Testis (tissue), 3 donors: ENCODE measurements around the gene KCNN3. TPM values are rescaled to one million over a fixed set of nuclear protein-coding genes. Genes with fewer than 3 reads are reported as not detected.

Source experiments
- DNase-seq: peaks from one replicate; pipeline ENCODE4 v3.0.0-alpha.2; 2019
- H3K27ac ChIP-seq, 2 donors: fragments of 200-600 bp; sonication (generic); one replicate each; pipeline ENCODE4 v1.5.1; 2019
- H3K27me3 ChIP-seq: fragments of 200-600 bp; sonication (generic); one replicate; pipeline ENCODE4 v1.5.1; 2019
- H3K36me3 ChIP-seq: fragments of 200-600 bp; sonication (generic); one replicate; pipeline ENCODE4 v1.5.1; 2017; ENCODE audit warnings: low read depth; ENCODE audit errors: missing control alignments
- H3K4me1 ChIP-seq: fragments of 200-600 bp; sonication (generic); one replicate; pipeline ENCODE4 v1.5.1; 2019
- H3K4me3 ChIP-seq, 2 donors: fragments of 200-600 bp; sonication (generic); one replicate each; pipeline ENCODE4 v1.5.1; 2017 to 2019
- H3K9me3 ChIP-seq: fragments of 200-600 bp; sonication (generic); one replicate; pipeline ENCODE4 v1.5.1; 2017
- POLR2A ChIP-seq: fragments of 450-650 bp; IDR thresholded peaks from one replicate; pipeline ENCODE4 v1.6.1; 2017; ENCODE audit warnings: antibody characterized with exemption, mild to moderate bottlenecking, moderate library complexity
- WGBS, 2 donors: methylation state at CpG; one replicate each; pipeline ENCODE4 v1.1.5; 2018; 5-methylcytosine and 5-hydroxymethylcytosine counted together
- intact Hi-C: fragments of 100-400 bp; cut with DNase I; formaldehyde crosslinking; loops from one replicate; pipeline ENCODE4 v1.15.1; 2023; ENCODE audit warnings: low total_unique reads
- polyA plus RNA-seq: library from polyadenylated mRNA; stranded (reverse); fragments of 350-450 nt; fragmentation: Illumina TruSeq; extraction: RNeasy Lipid Tissue Mini Kit (QIAGEN cat#74804); gene quantifications from one replicate; pipeline ENCODE4 v1.2.3, GENCODE V29; 2014; ENCODE audit warnings: low read depth, low replicate concordance; ENCODE audit not compliant: insufficient read depth
- total RNA-seq, 2 donors: library from RNA; depleted of rRNA; stranded (reverse); fragments of >200 nt; gene quantifications; one replicate each; pipeline ENCODE4 v1.2.3, GENCODE V29; 2016
- TF ChIP-seq, protein P1 (sequence below), 3 experiments: fragments of 450-650 bp in 2 of 3; fragments of 200-600 bp in 1 of 3; sonication (generic) in 1 of 3; IDR thresholded peaks; one replicate each; pipeline ENCODE4 v1.5.1; 2016 to 2019; ENCODE audit warnings: antibody characterized with exemption in 3 of 3, mild to moderate bottlenecking in 2 of 3, moderate library complexity in 1 of 3

Gene KCNN3
- total and polyA plus RNA-seq, 3 donors from 2014 or later: 0.24 to 0.78 (median 0.56) TPM

DNA sequence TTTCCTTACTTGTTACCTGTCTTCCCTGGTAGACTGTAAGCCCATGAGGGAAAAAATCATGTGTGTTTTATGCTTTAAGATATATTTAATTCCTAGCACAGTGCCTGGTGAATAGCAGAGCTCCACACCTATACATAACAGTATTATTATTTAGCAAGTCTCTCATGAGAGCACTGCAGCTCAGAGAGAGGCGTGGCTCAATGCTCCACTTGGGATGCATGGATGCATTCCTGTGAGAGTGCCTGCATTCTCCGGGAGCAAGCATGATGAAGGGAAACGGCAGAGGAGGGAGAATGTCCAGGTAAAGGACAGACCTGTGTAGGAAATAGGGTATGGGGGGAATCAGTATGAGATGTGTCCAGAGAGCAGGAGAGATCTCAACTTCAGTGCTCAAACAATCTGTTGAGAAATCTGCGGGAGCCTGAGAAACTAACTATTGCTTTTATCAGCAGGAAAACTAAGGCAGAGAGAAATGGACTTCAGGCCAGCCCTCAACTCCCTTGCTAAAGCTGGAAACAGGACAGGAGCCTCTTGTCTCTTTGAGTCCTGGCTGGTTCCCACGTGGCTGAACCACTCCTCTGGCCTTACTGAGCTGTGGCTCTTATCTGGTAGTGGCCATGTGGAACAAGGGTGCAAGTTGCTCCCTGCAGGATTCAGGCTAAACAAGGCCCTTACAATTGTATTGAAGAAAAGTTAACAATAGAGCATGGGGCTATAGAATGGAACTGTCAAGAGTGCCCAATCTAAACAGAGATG lies 113.1 kb downstream of the KCNN3 start:
- 73 to 76% methylated on average over 5 of the region's 5 CpGs for WGBS, 2 donors

DNA sequence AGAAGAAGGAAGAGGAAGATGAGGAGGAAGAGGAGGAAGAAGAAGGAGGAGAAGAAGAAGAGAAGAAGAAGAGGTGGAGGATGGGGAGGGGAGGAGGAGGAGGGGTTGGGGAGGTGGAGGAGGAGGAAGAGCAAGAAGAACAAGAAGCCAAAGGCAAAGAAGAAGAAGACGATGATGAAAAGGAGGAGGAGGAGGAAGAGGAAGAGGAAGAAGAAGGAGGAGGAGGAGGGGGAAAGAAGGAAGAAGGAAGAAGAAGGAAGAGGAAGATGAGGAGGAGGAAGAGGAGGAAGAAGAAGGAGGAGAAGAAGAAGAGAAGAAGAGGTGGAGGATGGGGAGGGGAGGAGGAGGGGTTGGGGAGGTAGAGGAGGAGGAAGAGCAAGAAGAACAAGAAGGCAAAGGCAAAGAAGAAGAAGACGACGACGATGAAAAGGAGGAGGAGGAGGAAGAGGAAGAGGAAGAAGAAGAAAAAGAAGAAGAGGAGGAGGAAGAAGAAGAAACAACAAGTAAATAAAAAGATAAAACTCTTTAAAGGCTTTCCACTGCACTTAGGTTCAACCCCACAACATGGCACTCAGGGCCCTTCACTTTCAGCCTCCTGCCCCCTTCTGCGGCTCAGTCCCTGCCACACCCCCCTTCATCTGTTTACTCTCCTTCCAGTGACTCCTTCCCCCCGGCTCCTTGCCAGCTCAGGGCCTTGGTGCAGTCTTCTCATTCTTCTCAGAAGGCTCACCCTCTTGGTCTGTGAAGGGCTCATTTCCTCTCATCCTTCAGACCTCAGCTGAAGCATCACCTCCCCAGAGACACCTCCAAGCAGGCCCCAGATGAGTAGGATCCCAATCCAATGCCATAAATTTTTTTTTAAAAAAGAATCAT lies 114.0 kb downstream of the KCNN3 start:
- Histone ChIP-seq H3K4me1 (peaks cover 2% of the 10 kb centered on the region), H3K27ac (no peak overlapping the region), H3K9me3 (no peaks in the 10 kb centered on the region), H3K36me3 (no peaks in the 10 kb centered on the region), H3K27me3 (no peaks in the 10 kb centered on the region), H3K4me3 (no peak overlapping the region)
- peak; percentile 8 for DNase-seq
- intact Hi-C loops: no loop called here
- WGBS, 2 donors: 86 to 87% methylated on average over 6 of the region's 6 CpGs
- TF ChIP-seq, protein P1, sequence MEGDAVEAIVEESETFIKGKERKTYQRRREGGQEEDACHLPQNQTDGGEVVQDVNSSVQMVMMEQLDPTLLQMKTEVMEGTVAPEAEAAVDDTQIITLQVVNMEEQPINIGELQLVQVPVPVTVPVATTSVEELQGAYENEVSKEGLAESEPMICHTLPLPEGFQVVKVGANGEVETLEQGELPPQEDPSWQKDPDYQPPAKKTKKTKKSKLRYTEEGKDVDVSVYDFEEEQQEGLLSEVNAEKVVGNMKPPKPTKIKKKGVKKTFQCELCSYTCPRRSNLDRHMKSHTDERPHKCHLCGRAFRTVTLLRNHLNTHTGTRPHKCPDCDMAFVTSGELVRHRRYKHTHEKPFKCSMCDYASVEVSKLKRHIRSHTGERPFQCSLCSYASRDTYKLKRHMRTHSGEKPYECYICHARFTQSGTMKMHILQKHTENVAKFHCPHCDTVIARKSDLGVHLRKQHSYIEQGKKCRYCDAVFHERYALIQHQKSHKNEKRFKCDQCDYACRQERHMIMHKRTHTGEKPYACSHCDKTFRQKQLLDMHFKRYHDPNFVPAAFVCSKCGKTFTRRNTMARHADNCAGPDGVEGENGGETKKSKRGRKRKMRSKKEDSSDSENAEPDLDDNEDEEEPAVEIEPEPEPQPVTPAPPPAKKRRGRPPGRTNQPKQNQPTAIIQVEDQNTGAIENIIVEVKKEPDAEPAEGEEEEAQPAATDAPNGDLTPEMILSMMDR (IDR thresholded peaks at IDR 0.05): no peak
- TF ChIP-seq POLR2A: no peak

More for the DNA sequence above, 113.1 kb downstream of the KCNN3 start:
- no peak for TF ChIP-seq POLR2A
- TF ChIP-seq, protein P1 (IDR thresholded peaks at IDR 0.05): no peak
- H3K4me3 ChIP-seq: no peak overlapping the region
- intact Hi-C loops: no loop called here
- DNase-seq: peak; percentile 13
- H3K27me3 ChIP-seq: no peaks in the 10 kb centered on the region
- H3K9me3 ChIP-seq: no peaks in the 10 kb centered on the region
- H3K36me3 ChIP-seq: no peaks in the 10 kb centered on the region
- peaks cover 2% of the 10 kb centered on the region for H3K4me1 ChIP-seq
- H3K27ac ChIP-seq: no peak overlapping the region

GRCh38 chr1:154753426-154753825 lies 116.7 kb downstream of the KCNN3 start:
- intact Hi-C loops: no loop called here
- DNase-seq: no peak
- no peak overlapping the region for H3K4me3 ChIP-seq
- H3K4me1 ChIP-seq: no peaks in the 10 kb centered on the region
- no peaks in the 10 kb centered on the region for H3K36me3 ChIP-seq
- no peak for TF ChIP-seq POLR2A
- TF ChIP-seq, protein P1 (IDR thresholded peaks at IDR 0.05): no peak
- H3K9me3 ChIP-seq: no peaks in the 10 kb centered on the region
- 86 to 91% methylated on average over 7 of the region's 7 CpGs for WGBS, 2 donors
- no peaks in the 10 kb centered on the region for H3K27me3 ChIP-seq
- H3K27ac ChIP-seq: no peak overlapping the region

DNA sequence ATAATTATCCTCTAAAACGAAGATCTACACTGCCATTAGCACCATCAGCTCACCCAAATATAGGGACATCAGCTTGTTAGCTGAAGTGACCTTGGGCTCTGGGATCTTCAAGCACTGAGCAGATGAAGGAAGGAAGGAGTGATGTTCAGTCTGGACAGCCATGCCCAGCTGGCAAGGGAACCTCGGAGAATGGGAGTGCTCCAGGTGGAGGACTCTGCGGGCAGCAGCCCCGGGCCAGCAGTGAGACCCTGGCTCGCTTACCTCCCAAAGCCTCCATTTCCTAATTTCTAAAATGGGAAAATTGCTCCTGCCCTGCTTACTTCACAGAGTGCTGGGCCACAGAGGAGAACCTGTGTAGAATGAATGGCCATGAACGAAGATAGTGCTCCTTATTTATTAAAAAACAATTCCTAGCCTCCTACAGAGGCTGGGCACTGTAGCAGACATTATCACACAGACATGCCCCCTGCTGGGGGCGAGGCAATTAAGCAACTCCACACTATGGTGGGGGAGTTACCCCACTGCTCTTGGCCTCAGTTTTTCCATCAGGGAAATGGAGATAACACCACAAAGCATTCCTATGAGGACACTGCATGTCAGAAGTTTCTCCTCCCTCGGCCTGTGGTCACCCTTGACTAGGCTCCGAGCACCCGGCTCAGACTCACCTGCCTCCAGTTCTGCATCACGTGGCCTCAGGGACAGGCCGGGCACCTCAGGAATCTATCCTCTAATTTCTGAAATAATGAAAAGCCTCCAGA lies 117.6 kb downstream of the KCNN3 start:
- TF ChIP-seq, protein P1 (IDR thresholded peaks at IDR 0.05): no peak
- no peak for TF ChIP-seq POLR2A
- Histone ChIP-seq H3K4me3 (no peak overlapping the region), H3K36me3 (no peaks in the 10 kb centered on the region), H3K27ac (no peak overlapping the region), H3K4me1 (no peaks in the 10 kb centered on the region), H3K27me3 (no peaks in the 10 kb centered on the region), H3K9me3 (no peaks in the 10 kb centered on the region)
- intact Hi-C loops: no loop called here
- no peak for DNase-seq
- 87 to 92% methylated on average over 12 of the region's 12 CpGs for WGBS, 2 donors
